Activated CD8-positive, alpha-beta T cell treated with anti-CD3 and anti-CD28 coated beads for 36 hours (primary cell): ENCODE data around the gene DNAJC1. TPM values are rescaled to one million over a fixed set of nuclear protein-coding genes. Genes with fewer than 3 reads are reported as not detected.
"Not testable (repeated sequence)": the region's sequence is repeated elsewhere in the genome, so short reads cannot be mapped to it uniquely, and the experiment has no call there.

ENCODE experiments used
- ATAC-seq: fragments of 200-7000 bp; cut with Tn5 transposase; one replicate; pipeline ENCODE4 v1.10.0; 2021; ENCODE audit warnings: mild to moderate bottlenecking, moderate library complexity
- CTCF ChIA-PET: fragments of 350-600 bp; sonication (Branson Sonifier 250); formaldehyde crosslinking; loops from one replicate; lab custom pipeline; 2021; ENCODE audit warnings: antibody characterized with exemption; lab: Charles Lee
- POLR2A ChIA-PET: fragments of 350-600 bp; sonication (Branson Sonifier 250); formaldehyde crosslinking; loops from one replicate; lab custom pipeline; 2021; ENCODE audit warnings: antibody characterized with exemption; lab: Charles Lee
- DNase-seq: peaks from one replicate; pipeline ENCODE4 v3.0.0-alpha.2; 2020
- H3K27ac Mint-ChIP-seq: one replicate; pipeline ENCODE4 v1.8.0; 2021; ENCODE audit warnings: mild to moderate bottlenecking, mixed read lengths
- H3K27me3 Mint-ChIP-seq: one replicate; pipeline ENCODE4 v1.8.0; 2021; ENCODE audit warnings: mixed read lengths
- H3K36me3 Mint-ChIP-seq: one replicate; pipeline ENCODE4 v1.8.0; 2021; ENCODE audit warnings: low read depth, mixed read lengths
- H3K4me1 Mint-ChIP-seq: one replicate; pipeline ENCODE4 v1.8.0; 2021; ENCODE audit warnings: low read depth, mixed read lengths
- H3K4me3 Mint-ChIP-seq: one replicate; pipeline ENCODE4 v1.8.0; 2021; ENCODE audit warnings: mild to moderate bottlenecking, moderate library complexity, mixed read lengths
- H3K9me3 Mint-ChIP-seq: one replicate; pipeline ENCODE4 v1.8.0; 2021; ENCODE audit warnings: mixed read lengths
- CTCF ChIP-seq: fragments of 200-600 bp; IDR thresholded peaks from one replicate; pipeline ENCODE4 v1.8.0; 2022; ENCODE audit warnings: antibody characterized with exemption, mild to moderate bottlenecking
- intact Hi-C: fragments of 100-400 bp; cut with micrococcal nuclease; formaldehyde crosslinking; loops from one replicate; pipeline ENCODE4 v1.10.0; 2022
- total RNA-seq, 2 experiments: library from RNA; stranded (reverse); gene quantifications; one replicate each; pipeline ENCODE4 v1.2.3, GENCODE V29; 2021

DNAJC1 gene
- total RNA-seq, 2 experiments from 2014 or later: 19.3 to 23.7 TPM

GRCh38 chr10:21720090-21720489, 283.4 kb downstream of the DNAJC1 start:
- ChIA-PET POLR2A (no interaction called here), CTCF (interaction anchor here (1.4 to 3.1 kb wide), 2 partner anchors 11 to 223 kb away, joined by 3 to 20 read pairs; no protein-coding TSS in a partner anchor)
- H3K27ac Mint-ChIP-seq: no peak overlapping the region
- DNase-seq (no peak), ATAC-seq (no peak)
- peaks cover 20% of the 10 kb centered on the region for H3K4me1 Mint-ChIP-seq
- H3K36me3 Mint-ChIP-seq: peaks cover 21% of the 10 kb centered on the region
- no peaks in the 10 kb centered on the region for H3K27me3 Mint-ChIP-seq
- no peak overlapping the region for H3K4me3 Mint-ChIP-seq
- H3K9me3 Mint-ChIP-seq: no peaks in the 10 kb centered on the region
- TF ChIP-seq CTCF: no peak
- intact Hi-C loops: no loop called here

GRCh38 chr10:21719502-21719901, 284.0 kb downstream of the DNAJC1 start:
- CTCF ChIA-PET: interaction anchor here (3.1 kb wide), 1 partner anchor 12 kb away, joined by 20 read pairs; no protein-coding TSS in a partner anchor
- no peak for ATAC-seq

GRCh38 chr10:21717437-21718054, 286.0 kb downstream of the DNAJC1 start:
- H3K9me3 Mint-ChIP-seq, POLR2A ChIA-PET, H3K27me3 Mint-ChIP-seq, intact Hi-C loops, DNase-seq, CTCF ChIA-PET, H3K4me3 Mint-ChIP-seq, ATAC-seq, H3K4me1 Mint-ChIP-seq, H3K27ac Mint-ChIP-seq: not testable (repeated sequence)
- peaks cover 30% of the 10 kb centered on the region for H3K36me3 Mint-ChIP-seq

More at GRCh38 chr10:21719502-21719901, 284.0 kb downstream of the DNAJC1 start:
- intact Hi-C loops: no loop called here
- Mint-ChIP-seq H3K4me1 (peaks cover 15% of the 10 kb centered on the region), H3K27me3 (no peaks in the 10 kb centered on the region), H3K9me3 (no peaks in the 10 kb centered on the region), H3K4me3 (no peak overlapping the region), H3K27ac (no peak overlapping the region), H3K36me3 (peaks cover 21% of the 10 kb centered on the region)
- no peak for DNase-seq
- no peak for TF ChIP-seq CTCF
- POLR2A ChIA-PET: no interaction called here

- ATAC-seq (no peak), DNase-seq (no peak)
- Mint-ChIP-seq H3K4me1 (peaks cover 10% of the 10 kb centered on the region), H3K27ac (no peak overlapping the region), H3K36me3 (peaks cover 29% of the 10 kb centered on the region), H3K4me3 (no peak overlapping the region), H3K9me3 (no peaks in the 10 kb centered on the region), H3K27me3 (no peaks in the 10 kb centered on the region)
- ChIA-PET CTCF (interaction anchor here (2.0 kb wide), 1 partner anchor 9 kb away, joined by 4 read pairs; no protein-coding TSS in a partner anchor), POLR2A (no interaction called here)
- intact Hi-C loops: no loop called here
- no peak for TF ChIP-seq CTCF
Observed at GRCh38 chr10:21715531-21716195, 287.9 kb downstream of the DNAJC1 start.

DNA sequence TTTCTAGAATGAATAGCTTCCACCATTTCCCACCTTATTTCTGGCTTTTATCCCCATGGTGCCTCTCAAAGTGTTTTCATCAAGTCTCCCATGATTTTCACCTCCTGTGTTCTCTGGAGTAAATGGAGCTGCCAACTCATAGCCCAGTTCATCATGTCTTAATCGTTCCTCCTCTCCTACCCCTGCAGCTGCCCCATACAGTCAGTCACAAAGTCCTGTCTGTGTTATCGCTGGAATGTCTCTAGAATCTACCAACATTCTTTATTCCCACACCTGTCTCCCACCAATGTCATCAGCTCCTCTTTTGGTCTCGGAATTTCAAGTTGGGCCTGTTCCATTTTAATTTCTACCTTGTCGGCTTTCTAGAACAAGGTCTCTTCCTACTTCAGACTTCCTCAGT, 290.6 kb downstream of the DNAJC1 start:
- Mint-ChIP-seq H3K27me3 (no peaks in the 10 kb centered on the region), H3K36me3 (peaks cover 31% of the 10 kb centered on the region), H3K27ac (no peak overlapping the region), H3K9me3 (no peaks in the 10 kb centered on the region), H3K4me1 (no peaks in the 10 kb centered on the region), H3K4me3 (no peak overlapping the region)
- intact Hi-C loops: no loop called here
- TF ChIP-seq CTCF: no peak
- CTCF ChIA-PET: no interaction called here
- POLR2A ChIA-PET: interaction anchor here (1.2 kb wide), 1 partner anchor 15 kb away, joined by 3 read pairs; no protein-coding TSS in a partner anchor
- ATAC-seq (no peak), DNase-seq (no peak)
